SJSA1 (cell line): ENCODE results near the gene GJA3. TPM values are rescaled to one million over a fixed set of nuclear protein-coding genes. Genes with fewer than 3 reads are reported as not detected.
A peak's percentile ranks its signal among the peaks of the same experiment; 100 is the strongest.
"Not testable (repeated sequence)": the region's sequence is repeated elsewhere in the genome, so short reads cannot be mapped to it uniquely, and the experiment has no call there.

Source experiments
- DNase-seq, 2 experiments: peaks; one replicate each; pipeline ENCODE4 v3.0.0-alpha.2; 2015 to 2020; ENCODE audit warnings: low spot score in 2 of 2, low read depth in 1 of 2
- H3K27ac ChIP-seq: fragments of 250-450 bp; sonication (Bioruptor Pico); 2 replicates; pipeline ENCODE4 v1.5.1; 2020; ENCODE audit warnings: mild to moderate bottlenecking, moderate library complexity
- H3K27me3 ChIP-seq: fragments of 250-450 bp; sonication (Bioruptor Pico); replicated peaks from 2 replicates; pipeline ENCODE4 v1.5.1; 2020; ENCODE audit warnings: mild to moderate bottlenecking, moderate library complexity
- H3K36me3 ChIP-seq: fragments of 250-450 bp; sonication (Bioruptor Pico); 2 replicates; pipeline ENCODE4 v1.5.1; 2020; ENCODE audit warnings: mild to moderate bottlenecking
- H3K4me1 ChIP-seq: fragments of 250-450 bp; sonication (Bioruptor Pico); replicated peaks from 2 replicates; pipeline ENCODE4 v1.6.1; 2021; ENCODE audit warnings: mild to moderate bottlenecking
- H3K4me3 ChIP-seq: fragments of 250-450 bp; sonication (Bioruptor Pico); 2 replicates; pipeline ENCODE4 v1.5.1; 2020; ENCODE audit warnings: mild to moderate bottlenecking
- H3K9me3 ChIP-seq: fragments of 250-450 bp; sonication (Bioruptor Pico); replicated peaks from 2 replicates; pipeline ENCODE4 v1.5.1; 2020; ENCODE audit warnings: mild to moderate bottlenecking
- total RNA-seq: library from RNA; depleted of rRNA; stranded (reverse); fragments of >200 nt; shearing (Covaris generic); gene quantifications from 2 replicates; pipeline ENCODE4 v1.2.3, GENCODE V29; 2014

The GJA3 gene
- total RNA-seq, 1 experiment from 2014 or later = not detected

DNA sequence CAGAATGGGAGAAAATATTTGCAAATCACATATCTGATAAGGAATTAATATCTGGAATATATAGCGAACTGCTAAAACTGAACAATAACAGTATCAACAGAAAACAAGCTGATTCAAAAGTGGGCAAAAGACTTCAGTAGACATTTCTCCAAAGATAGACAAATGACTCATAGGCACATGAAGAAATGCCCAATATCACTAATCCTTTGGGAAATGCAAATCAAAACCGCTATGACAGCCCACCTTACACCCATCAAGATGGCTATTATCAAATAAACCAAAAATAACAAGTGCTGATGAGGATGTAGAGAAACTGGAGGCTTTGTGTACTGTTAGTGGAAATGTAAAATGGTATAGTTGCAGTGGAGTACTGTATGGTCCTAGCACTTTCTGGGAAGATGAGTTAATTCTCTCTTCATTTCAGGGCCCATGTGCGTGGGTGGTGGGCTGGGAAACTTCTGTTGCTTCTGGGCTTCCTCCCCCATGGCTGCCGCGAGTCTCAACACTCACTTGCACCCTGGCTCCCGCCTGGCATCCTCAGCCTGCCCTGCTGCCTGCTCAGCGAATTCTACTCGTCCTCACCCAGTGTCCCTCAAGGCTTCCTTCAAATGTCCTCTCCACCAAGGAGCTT lies 12.4 kb upstream of the GJA3 start:
- no peak for DNase-seq
- H3K27ac ChIP-seq = no peak overlapping the region

DNA sequence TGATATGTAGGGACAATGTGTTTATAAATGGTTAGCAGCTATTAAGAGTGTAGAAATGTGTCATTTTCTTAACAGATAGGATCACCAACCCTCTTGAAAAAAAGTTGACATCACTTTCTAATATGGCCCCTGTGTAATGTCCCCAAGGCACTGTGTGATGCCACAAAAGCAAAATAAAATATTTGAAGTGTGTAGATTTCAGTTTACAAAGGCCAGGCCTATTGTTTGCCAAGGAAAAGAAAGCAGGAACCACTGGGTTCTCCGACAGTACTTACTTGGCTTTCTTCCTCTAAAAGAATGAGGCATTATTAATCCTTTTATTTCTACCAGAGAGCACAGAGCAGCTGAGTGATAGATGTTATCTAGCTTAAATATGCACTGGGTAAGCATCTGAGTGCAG lies 10.5 kb upstream of the GJA3 start:
- Histone ChIP-seq H3K27me3 (no peaks in the 10 kb centered on the region), H3K9me3 (no peaks in the 10 kb centered on the region), H3K4me1 (peaks cover 9% of the 10 kb centered on the region), H3K36me3 (no peaks in the 10 kb centered on the region), H3K4me3 (no peak overlapping the region), H3K27ac (no peak overlapping the region)
- DNase-seq = no peak

More for the DNA sequence above, 12.4 kb upstream of the GJA3 start:
- Histone ChIP-seq H3K9me3 (no peaks in the 10 kb centered on the region), H3K27me3 (no peaks in the 10 kb centered on the region), H3K4me3 (no peak overlapping the region), H3K4me1 (peaks cover 9% of the 10 kb centered on the region), H3K36me3 (no peaks in the 10 kb centered on the region)

DNA sequence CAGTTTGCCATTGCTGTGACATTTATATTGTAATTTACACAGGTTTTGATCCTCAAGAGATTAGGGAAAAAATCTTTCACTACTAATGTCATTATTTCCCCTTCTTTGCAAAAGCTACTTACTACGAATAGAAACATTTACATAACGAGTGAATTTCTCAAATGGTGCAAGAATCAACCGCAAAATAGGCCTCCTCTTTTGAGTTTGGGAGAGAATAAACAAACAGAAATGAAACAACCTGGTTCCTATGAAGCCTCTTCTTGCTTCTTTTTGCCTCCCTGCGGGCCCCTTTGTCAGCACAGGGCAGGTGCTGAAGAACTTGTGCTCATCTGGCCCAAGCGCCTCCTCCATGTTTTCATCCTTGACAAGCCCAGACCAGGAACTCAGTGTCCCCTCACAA lies 10.1 kb upstream of the GJA3 start:
- Histone ChIP-seq H3K36me3 (no peaks in the 10 kb centered on the region), H3K27ac (no peak overlapping the region), H3K4me1 (peaks cover 9% of the 10 kb centered on the region), H3K9me3 (no peaks in the 10 kb centered on the region), H3K4me3 (no peak overlapping the region), H3K27me3 (no peaks in the 10 kb centered on the region)
- DNase-seq = no peak

DNA sequence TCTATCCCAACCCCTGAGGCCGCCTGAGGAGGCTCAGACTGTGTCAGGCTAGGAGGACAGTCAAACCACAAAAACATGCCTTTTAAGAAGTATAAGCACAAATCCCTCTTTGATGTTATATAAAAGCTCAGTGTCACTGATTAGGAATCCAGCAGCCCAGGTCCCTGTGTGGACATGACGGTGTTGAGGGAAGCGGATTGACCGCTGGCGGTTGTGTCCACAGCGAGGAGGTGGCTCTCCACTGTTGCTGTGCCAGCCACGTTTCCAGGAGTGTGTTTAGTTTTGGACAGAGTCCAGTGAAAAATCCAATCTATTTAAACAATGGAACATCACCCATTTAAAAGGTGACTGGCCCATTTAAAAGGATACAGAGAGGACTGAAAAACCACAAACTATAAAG lies 7.5 kb upstream of the GJA3 start:
- Histone ChIP-seq H3K27me3 (no peaks in the 10 kb centered on the region), H3K4me3 (no peak overlapping the region), H3K36me3 (no peaks in the 10 kb centered on the region), H3K9me3 (no peaks in the 10 kb centered on the region; the same call in 1 of the 2 replicates), H3K27ac (no peak overlapping the region), H3K4me1 (0 out of 2 replicates have a peak, but pooled peaks cover 2% of the 10 kb centered on the region)
- DNase-seq = no peak

- peaks cover 16% of the 10 kb centered on the region for H3K27me3 ChIP-seq
- no peak for DNase-seq
- no peak overlapping the region for H3K27ac ChIP-seq
- no peaks in the 10 kb centered on the region; the same call in 1 of the 2 replicates for H3K9me3 ChIP-seq
- H3K4me3 ChIP-seq = no peak overlapping the region
- peaks cover 9% of the 10 kb centered on the region for H3K4me1 ChIP-seq
- no peaks in the 10 kb centered on the region for H3K36me3 ChIP-seq
Observed at GRCh38 chr13:20165417-20166257, 4.8 kb upstream of the GJA3 start.

- peaks cover 20% of the 10 kb centered on the region for H3K4me1 ChIP-seq
- H3K27me3 ChIP-seq = peaks cover 39% of the 10 kb centered on the region
- H3K9me3 ChIP-seq = no peaks in the 10 kb centered on the region; the same call in 1 of the 2 replicates
- H3K36me3 ChIP-seq = no peaks in the 10 kb centered on the region
- H3K27ac ChIP-seq = no peak overlapping the region
- H3K4me3 ChIP-seq = no peak overlapping the region
- no peak for DNase-seq
Observed at GRCh38 chr13:20161951-20162300, 1.1 kb upstream of the GJA3 start.

DNA sequence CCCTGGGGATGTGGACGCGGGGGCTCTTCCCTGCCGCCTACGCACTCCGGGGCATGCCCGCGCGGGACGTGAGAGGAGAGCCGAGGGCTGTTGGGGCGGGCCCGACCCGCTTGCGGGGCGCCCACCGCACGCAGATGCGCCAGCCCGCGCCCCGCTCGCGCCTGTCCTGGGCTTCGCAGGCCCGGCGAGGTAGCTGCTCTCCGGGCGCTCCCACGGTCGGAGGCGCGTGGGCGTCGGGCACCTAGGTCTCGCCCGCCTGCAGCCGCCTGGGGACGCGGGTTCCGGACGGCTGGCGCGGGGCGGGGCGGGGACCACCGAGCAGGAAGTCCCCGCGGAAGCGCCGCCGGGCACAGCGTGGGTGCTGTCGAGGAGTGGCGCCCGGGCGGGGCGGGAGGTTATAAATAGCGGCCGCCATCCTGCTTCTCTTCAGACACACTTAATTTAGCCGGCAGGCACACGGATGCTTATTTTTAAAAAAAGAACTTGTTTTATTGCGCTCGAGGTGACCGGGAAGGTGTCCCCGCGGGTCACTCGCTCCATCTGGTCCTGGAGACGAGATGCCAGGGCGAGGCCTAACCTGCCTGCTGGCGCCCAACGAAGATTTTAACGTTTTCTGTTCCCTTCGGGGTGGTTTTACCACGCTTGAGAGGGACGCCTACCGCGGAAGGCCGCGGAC lies 561 bp upstream of the GJA3 start:
- no peaks in the 10 kb centered on the region; the same call in 1 of the 2 replicates for H3K9me3 ChIP-seq
- no peak overlapping the region for H3K4me3 ChIP-seq
- peaks cover 20% of the 10 kb centered on the region for H3K4me1 ChIP-seq
- no peak for DNase-seq
- no peaks in the 10 kb centered on the region for H3K36me3 ChIP-seq
- peaks cover 39% of the 10 kb centered on the region for H3K27me3 ChIP-seq
- H3K27ac ChIP-seq = no peak overlapping the region

- peak in 1 of 2 experiments; percentile 27 for DNase-seq
- H3K4me1 ChIP-seq = peaks cover 20% of the 10 kb centered on the region
- H3K36me3 ChIP-seq = no peaks in the 10 kb centered on the region
- H3K9me3 ChIP-seq = no peaks in the 10 kb centered on the region; the same call in 1 of the 2 replicates
- H3K27ac ChIP-seq = no peak overlapping the region
- peaks cover 39% of the 10 kb centered on the region for H3K27me3 ChIP-seq
- H3K4me3 ChIP-seq = no peak overlapping the region
Observed at GRCh38 chr13:20159646-20160305, 1.1 kb downstream of the GJA3 start.

- no peak overlapping the region for H3K4me3 ChIP-seq
- H3K27ac ChIP-seq = no peak overlapping the region
- peaks cover 39% of the 10 kb centered on the region for H3K27me3 ChIP-seq
- DNase-seq = no peak
- H3K9me3 ChIP-seq = no peaks in the 10 kb centered on the region
- peaks cover 17% of the 10 kb centered on the region for H3K4me1 ChIP-seq
- no peaks in the 10 kb centered on the region for H3K36me3 ChIP-seq
Observed at GRCh38 chr13:20157151-20157796, 3.6 kb downstream of the GJA3 start.

DNA sequence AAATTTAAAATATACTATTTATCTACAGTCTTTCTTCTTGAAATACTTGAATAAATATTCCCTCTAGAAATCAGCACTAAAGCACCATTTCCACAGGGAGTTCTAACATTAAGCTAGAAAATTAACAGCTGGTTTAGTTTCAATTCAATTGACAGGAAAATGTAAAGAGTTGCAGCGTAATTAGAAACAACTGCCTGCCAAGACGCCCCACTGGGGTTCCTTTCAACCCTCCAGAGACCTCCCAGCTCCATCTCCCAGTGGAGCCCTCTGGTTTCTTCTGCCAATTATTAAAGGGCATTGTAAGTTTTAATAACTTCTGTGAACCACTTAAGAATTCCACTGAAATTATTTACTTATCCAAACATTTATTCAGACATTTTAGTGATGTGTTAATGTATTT lies 4.2 kb downstream of the GJA3 start:
- Histone ChIP-seq H3K36me3 (no peaks in the 10 kb centered on the region), H3K27me3 (peaks cover 33% of the 10 kb centered on the region), H3K9me3 (no peaks in the 10 kb centered on the region), H3K4me3 (no peak overlapping the region), H3K4me1 (peaks cover 17% of the 10 kb centered on the region), H3K27ac (no peak overlapping the region)
- no peak for DNase-seq

DNA sequence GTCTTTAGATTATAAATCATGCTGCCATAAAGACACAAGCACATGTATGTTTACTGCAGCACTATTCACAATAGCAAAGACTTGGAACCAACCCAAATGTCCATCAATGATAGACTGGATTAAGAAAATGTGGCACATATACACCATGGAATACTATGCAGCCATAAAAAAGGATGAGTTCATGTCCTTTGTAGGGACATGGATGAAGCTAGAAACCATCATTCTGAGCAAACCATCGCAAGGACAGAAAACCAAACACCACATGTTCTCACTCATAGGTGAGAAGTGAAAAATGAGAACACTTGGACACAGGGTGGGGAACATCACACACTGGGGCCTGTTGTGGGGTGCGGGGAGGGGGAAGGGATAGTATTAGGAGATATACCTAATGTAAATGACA lies 7.6 kb downstream of the GJA3 start:
- not testable (repeated sequence) for H3K4me3 ChIP-seq, H3K27me3 ChIP-seq, DNase-seq, H3K4me1 ChIP-seq, H3K36me3 ChIP-seq, H3K9me3 ChIP-seq, H3K27ac ChIP-seq

- DNase-seq = no peak
- no peaks in the 10 kb centered on the region for H3K36me3 ChIP-seq
- H3K4me3 ChIP-seq = no peak overlapping the region
- no peaks in the 10 kb centered on the region for H3K9me3 ChIP-seq
- H3K27ac ChIP-seq = no peak overlapping the region
- no peaks in the 10 kb centered on the region for H3K4me1 ChIP-seq
- no peaks in the 10 kb centered on the region for H3K27me3 ChIP-seq
Observed at GRCh38 chr13:20151612-20152011, 9.2 kb downstream of the GJA3 start.

GRCh38 chr13:20151016-20151415 lies 9.8 kb downstream of the GJA3 start:
- Histone ChIP-seq H3K9me3 (no peaks in the 10 kb centered on the region), H3K27me3 (no peaks in the 10 kb centered on the region), H3K4me3 (no peak overlapping the region), H3K27ac (no peak overlapping the region), H3K4me1 (no peaks in the 10 kb centered on the region), H3K36me3 (no peaks in the 10 kb centered on the region)
- DNase-seq = no peak
